Renal pelvis (tissue), 4 donors: ENCODE data around the gene SOX1. TPM values are rescaled to one million over a fixed set of nuclear protein-coding genes. Genes with fewer than 3 reads are reported as not detected.
A peak's percentile ranks its signal among the peaks of the same experiment; 100 is the strongest.

Experiments
- DNase-seq: peaks from one replicate; pipeline ENCODE4 v3.0.0-alpha.2; 2013
- polyA plus RNA-seq, 3 donors: library from polyadenylated mRNA; unstranded; fragments of 120-200 nt; gene quantifications; one replicate each; pipeline ENCODE4 v1.2.1, GENCODE V29; 2013; ENCODE audit not compliant: insufficient read length in 3 of 3

Gene SOX1
- polyA plus RNA-seq, 3 donors: not detected

GRCh38 chr13:112071723-112072533, 5.0 kb downstream of the SOX1 start:
- no peak for DNase-seq

DNA sequence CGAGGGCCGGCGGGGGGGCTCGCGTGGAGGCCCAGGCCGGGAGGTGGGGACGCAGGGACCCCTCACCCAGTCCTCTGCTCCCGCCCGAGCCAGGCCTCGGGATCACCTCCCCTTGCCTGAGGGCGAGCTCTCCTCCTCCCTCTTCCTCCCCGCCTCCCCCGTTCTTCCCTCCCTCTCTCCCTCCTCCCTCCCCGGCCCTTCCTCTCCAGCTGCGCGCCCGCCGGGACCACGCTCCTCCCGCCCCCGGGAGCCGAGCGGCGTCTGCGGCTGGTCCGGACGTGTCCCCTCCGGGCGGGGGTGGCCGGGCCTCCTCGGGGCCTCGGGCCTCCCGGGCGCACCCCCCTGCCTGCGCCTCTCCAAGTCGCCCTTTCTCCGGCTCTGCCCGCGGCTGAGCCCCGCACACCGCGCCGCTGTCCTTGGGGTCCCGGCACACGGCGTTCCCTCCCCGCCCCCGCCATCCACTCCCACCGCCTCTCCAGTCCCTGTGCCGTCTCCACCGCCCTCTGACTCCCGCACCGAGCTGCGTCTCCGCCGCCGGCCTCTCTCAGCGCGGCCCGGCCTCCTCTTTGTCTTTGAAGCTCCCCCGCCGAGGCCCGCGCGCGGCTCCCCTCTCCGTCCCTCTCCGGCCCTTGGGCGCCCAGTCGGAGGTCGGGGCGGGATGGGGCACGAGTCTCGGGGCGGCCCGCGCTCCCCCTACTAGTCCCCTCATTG, 5.7 kb downstream of the SOX1 start:
- no peak for DNase-seq

- DNase-seq: no peak
Observed at GRCh38 chr13:112073245-112074138, 6.5 kb downstream of the SOX1 start.

DNA sequence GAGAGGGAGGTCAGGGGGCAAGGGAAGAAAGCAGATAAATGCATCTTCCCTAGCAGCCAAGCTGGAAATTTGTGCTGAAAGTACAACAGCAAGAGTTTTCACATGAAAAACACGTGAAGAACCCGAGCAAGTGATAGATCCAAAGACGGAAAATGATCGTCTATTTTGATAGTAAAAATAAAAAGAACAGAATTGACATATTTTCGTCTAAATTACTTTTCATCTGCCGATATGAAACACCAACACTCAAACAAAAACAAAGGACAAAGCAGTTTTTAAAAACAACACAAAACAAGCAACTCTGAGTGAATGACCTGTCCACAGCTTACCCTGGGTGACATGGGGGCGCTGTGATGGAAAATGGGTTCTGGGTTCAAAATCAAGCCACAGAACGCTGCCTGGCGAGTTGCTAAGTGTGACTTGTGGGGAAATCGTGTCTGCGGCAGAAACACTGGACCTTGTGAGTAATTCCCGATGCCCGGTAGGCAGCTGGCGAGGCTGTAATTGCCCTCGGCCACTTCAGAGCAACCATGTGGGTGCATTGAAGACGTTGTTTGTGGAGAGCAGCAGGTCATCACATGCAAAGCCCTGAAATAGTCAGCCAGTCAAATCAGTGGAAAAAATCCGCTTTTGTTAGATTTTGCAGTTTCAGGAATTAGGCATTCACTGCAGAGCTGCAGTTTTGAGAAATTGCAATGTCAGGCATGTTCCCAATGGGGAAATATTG, 7.4 kb downstream of the SOX1 start:
- DNase-seq: no peak

DNA sequence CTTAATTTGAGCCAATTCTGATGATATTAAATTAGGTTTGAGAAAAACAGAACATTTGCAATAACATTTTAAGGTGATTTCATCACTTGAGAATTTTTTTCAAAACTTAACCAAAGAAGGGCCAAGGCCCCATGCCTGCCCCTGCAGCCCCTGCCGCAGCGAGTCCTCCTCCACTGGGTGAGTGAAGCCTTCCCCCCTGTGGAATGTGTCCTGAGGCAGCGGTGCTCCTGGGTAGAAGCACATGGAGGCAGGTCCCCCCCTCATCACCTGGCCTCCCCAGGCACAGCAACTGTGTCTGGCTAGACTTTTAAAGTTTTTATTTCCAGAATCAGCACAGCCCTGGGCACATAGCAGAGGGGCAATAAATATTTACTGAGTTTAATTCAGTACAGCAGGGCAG, 10.8 kb downstream of the SOX1 start:
- DNase-seq: no peak

DNA sequence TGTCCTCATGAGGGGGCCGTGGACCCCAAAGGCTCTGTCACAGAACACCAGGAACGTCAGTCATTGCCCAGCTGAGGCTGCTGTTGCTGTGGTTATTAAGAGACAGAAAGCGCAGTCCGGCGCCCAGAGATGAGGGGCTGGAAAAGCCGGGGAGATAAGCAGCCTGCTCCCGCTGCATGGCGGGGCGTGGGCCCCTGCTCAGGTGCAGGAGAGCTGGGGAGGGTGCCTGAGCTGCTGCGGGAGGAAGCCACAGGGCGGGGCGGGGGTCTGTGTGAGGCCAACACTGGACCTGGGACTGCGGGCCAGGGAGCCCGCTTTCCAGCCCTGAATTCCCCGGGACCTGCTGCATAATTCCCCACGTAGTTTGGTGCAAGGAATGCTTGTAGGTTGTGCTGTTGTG, 11.3 kb downstream of the SOX1 start:
- DNase-seq: no peak

DNA sequence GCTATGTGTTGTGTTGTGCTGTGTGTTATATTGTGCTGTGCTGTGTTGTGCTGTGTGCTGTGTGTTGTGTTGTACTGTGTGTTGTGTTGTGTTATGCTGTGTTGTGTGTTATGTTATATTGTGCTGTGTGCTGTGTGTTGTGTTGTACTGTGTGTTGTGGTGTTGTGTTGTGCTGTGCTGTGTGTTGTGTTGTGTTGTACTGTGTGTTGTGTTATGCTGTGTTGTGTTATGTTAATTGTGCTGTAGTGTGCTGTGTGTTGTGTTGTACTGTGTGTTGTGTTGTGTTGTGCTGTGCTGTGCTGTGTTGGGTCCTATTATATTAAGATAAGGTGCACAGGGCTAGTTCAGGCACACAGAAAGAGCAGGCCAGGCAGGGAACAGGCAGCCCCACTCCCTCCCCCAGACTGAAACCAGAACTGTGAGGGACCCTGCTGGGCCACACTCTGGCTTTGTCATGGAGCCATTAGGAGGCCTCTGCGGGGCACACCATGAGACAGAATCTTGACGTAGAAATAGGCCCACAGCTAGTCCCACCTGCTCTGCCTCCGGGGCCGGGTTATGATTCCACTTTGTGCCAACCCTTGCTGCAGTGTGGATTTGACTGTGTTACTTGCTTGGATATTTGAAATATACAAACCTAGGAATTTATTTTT, 12.1 kb downstream of the SOX1 start:
- DNase-seq: no peak

DNA sequence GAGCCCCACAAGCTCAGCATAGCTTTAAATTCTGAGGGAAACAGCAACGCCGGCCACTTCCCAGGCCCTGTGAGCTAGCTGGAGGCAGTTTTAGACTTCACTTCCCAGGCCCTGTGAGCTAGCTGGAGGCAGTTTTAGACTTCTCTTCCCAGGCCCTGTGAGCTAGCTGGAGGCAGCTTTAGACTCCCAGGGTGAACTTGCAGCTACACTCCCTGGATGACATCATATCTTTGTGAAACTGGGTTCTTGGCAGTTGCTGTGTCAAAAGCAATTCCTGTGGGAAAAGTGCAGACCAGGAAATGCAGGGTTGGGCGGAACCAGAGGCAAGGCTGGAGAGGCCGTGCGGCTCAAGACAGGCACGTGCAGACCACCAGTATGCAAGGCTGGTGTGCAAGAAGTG, 12.7 kb downstream of the SOX1 start:
- DNase-seq: no peak

GRCh38 chr13:112083971-112084370, 17.0 kb downstream of the SOX1 start:
- no peak for DNase-seq

- no peak for DNase-seq
Observed at GRCh38 chr13:112092453-112092852, 25.5 kb downstream of the SOX1 start.

- DNase-seq: no peak
Observed at GRCh38 chr13:112095354-112095753, 28.4 kb downstream of the SOX1 start.

DNA sequence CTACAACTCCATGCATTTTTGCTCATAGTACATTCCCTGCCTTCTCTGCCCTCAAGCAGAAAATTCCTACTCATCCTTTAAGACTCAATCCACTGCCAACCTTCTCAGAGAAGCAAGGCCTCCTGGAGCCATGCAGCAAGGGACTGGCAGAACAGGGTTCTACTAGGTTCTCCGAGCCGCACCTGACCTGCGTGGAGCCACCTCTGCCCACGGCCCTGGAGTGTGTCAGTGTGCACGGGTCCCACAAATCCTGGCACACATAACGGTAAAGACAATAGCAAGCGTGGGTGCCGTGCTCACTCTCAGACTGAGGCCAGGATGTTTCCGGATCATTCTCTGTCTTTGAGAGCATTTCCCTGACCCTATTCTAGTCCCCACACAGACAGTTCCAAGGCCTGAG, 30.0 kb downstream of the SOX1 start:
- DNase-seq: no peak

DNA sequence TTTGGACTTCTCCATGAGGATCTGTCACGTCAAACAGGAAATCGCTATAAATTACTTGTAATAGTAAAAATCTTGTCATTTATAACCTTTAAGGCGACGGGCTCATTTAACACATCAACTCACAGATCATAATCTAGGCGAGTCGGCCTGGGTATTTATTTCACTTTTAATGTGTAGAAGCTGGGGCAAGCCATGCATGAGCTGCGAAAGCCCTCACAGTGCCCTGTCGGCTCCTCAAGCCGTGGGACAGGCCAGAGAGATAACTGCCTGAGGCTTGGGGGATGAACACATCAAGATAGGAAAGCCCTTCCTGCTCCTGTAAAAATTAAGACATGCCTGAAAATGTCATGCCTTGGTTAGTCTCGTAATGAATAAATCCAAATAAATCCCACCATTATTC, 30.8 kb downstream of the SOX1 start:
- no peak for DNase-seq

DNA sequence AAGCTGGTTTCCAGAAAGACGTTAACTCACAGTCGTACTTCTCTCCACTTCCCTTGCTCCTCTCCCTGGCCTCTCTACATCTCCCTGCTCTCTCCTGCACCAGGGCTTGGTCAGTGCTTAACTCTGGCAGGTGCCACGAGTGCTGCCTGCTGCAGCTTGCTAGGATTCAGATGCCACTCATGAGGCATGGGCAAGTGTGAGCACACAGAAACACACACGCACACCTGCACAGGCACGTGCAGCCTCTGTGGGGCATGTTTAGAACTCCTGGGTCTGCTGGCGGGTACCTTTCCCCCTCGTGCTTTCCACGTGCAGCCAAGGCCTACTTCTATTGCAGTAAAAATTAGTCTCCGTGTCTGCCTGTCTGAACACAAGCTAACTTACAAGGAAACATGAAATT, 31.8 kb downstream of the SOX1 start:
- DNase-seq: no peak

- no peak for DNase-seq
Observed at GRCh38 chr13:112101360-112101930, 34.5 kb downstream of the SOX1 start.

DNA sequence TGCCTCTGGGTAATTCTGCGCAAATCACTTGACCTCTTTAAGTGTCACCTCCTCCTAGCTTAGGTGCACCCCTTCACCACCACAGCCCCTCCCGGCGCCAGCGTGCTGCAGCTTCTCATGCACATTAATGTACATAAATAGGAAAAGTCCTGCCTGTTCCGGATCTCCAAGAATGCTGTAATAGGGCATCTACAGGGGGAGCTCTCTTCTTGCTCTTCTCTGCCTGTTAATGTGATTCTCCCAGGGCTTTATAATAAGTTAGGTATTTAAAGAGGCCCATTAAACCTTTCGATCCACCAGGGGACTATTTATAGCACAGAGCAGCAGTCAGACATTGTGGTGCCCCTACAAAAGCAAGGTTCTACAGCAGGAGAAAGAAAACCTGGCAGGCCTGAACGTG, 35.3 kb downstream of the SOX1 start:
- DNase-seq: no peak

DNA sequence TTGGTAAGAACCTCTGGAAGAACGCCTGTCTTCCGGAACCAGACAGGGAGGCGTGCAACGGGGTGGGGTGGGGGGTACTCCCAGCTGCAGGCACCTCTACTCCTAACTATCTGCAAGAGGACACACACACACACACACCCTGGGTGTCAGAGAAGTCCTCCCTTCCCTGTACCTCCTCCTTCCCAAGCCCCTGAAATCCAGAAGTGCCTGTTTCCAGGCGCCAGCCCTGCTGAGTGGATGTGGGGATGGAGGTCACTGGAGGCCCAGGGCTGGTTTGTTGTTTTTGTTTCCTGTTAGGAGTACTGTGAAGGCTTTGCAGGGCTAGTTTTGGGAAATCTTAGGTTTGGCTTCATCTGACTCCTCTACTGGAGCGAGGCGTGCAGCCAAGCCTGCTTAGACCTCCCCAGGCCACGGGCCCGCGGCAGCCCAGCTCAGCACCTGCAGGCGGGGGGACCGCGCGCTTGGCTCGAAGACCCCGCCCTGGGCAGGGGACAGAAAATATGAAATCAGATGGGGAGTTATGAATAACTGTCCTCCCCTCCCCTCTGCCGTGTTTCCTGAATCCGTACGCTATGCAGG, 36.4 kb downstream of the SOX1 start:
- DNase-seq: no peak

GRCh38 chr13:112103961-112104880, 37.3 kb downstream of the SOX1 start:
- peak; percentile 42 for DNase-seq

DNA sequence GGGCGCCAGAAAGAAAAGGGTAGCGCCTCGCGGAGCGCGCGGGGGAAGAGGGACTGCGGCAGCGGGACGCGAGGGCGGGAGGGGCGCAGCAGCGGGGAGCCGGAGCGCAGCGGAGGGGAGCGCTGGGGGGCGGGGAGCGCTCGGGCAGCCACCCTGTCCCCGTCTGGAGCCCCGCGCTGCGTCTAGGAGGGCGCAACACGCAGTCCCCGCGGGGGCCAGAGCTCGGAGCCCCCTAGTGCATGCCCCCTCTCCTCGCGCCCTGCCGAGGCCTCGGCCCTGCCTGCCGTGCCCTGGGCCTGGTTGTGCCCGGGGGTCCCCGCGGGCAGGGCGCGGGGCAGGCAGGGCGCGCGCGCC, 37.9 kb downstream of the SOX1 start:
- DNase-seq: no peak
